Right cardiac atrium (tissue), 5 donors: ENCODE data around the gene WWOX. TPM values are rescaled to one million over a fixed set of nuclear protein-coding genes. Genes with fewer than 3 reads are reported as not detected.
"Not testable (repeated sequence)": the region's sequence is repeated elsewhere in the genome, so short reads cannot be mapped to it uniquely, and the experiment has no call there.

Experiments used
- ATAC-seq, 2 donors: fragments of 200-7000 bp; cut with Tn5 transposase; one replicate each; pipeline versions ENCODE4 v1.8.0 to v1.9.1; 2020; ENCODE audit warnings: moderate library complexity in 2 of 2, mild to moderate bottlenecking in 1 of 2
- DNase-seq, 3 donors: peaks; one replicate each; pipeline ENCODE4 v3.0.0-alpha.2; 2020
- H3K27ac ChIP-seq: one replicate; pipeline ENCODE4 v1.5.1; 2013; ENCODE audit warnings: mild to moderate bottlenecking, low read length, control low read depth, moderate library complexity
- H3K27me3 ChIP-seq: one replicate; pipeline ENCODE4 v1.6.1; 2013; ENCODE audit not compliant: control insufficient read depth, insufficient read depth
- H3K4me1 ChIP-seq: one replicate; pipeline ENCODE4 v1.6.1; 2013; ENCODE audit warnings: low read length; ENCODE audit not compliant: control insufficient read depth, insufficient read depth
- H3K4me3 ChIP-seq: one replicate; pipeline ENCODE4 v1.5.1; 2013; ENCODE audit warnings: low read length, control low read depth
- H3K9me3 ChIP-seq: one replicate; pipeline ENCODE4 v1.6.1; 2013; ENCODE audit warnings: low read length; ENCODE audit not compliant: control insufficient read depth
- whole genome bisulfite sequencing: extraction: QIAGEN DNeasy Blood & Tissue Kit; methylation state at CpG from one replicate; pipeline ENCODE4 v1.1.7; 2013; 5-methylcytosine and 5-hydroxymethylcytosine counted together
- intact Hi-C, 4 donors: fragments of 100-400 bp; cut with DNase I; formaldehyde crosslinking; loops; one replicate each; pipeline versions ENCODE4 v1.11.0 to v1.14.0; 2022 to 2023
- polyA plus RNA-seq: library from polyadenylated mRNA; stranded (reverse); fragments of 200-250 nt; gene quantifications from one replicate; pipeline ENCODE4 v1.2.3, GENCODE V29; 2013
- total RNA-seq, 4 donors: library from RNA; stranded (reverse); fragmentation: NEBNext Ultra II Directional; extraction: Animal tissue kit (Norgen Biotek cat#: 25700); gene quantifications; one replicate each; pipeline ENCODE4 v1.2.1, GENCODE V29; 2021
- donor health status: healthy with polysubstance abuse.
- donor health status: DM: no; HTN: yes; CAD: no.
- donor health status: DM: no; HTN: no; CAD: no.
- donor health status: DM: no; HTN: yes; CAD: no; lungs with severe emphysema.
- donor health status: DM: yes; HTN: yes; CAD: no.

The WWOX gene
- total and polyA plus RNA-seq, 5 donors: 6.0 to 14.9 (median 13.1) TPM

GRCh38 chr16:79245700-79246099, 1146.2 kb downstream of the WWOX start:
- H3K9me3 ChIP-seq, H3K27me3 ChIP-seq, H3K27ac ChIP-seq, intact Hi-C loops, H3K4me1 ChIP-seq, DNase-seq, ATAC-seq, H3K4me3 ChIP-seq: not testable (repeated sequence)
- over 99% methylated on average over 2 of the region's 2 CpGs for WGBS

- ATAC-seq: no peak
- Histone ChIP-seq H3K27me3 (no peaks in the 10 kb centered on the region), H3K4me1 (no peaks in the 10 kb centered on the region), H3K27ac (no peak overlapping the region), H3K4me3 (no peak overlapping the region), H3K9me3 (no peaks in the 10 kb centered on the region)
- DNase-seq: no peak
- intact Hi-C loops: no loop called here
- 80% methylated on average over 5 of the region's 5 CpGs for WGBS
Observed at GRCh38 chr16:79247386-79247785, 1147.9 kb downstream of the WWOX start.

GRCh38 chr16:79248351-79248750, 1148.9 kb downstream of the WWOX start:
- intact Hi-C loops: no loop called here
- no peaks in the 10 kb centered on the region for H3K27me3 ChIP-seq
- ATAC-seq (no peak), DNase-seq (no peak)
- H3K4me1 ChIP-seq: no peaks in the 10 kb centered on the region
- H3K27ac ChIP-seq: no peak overlapping the region
- no peaks in the 10 kb centered on the region for H3K9me3 ChIP-seq
- no peak overlapping the region for H3K4me3 ChIP-seq
- WGBS: 83% methylated on average over 1 of the region's 1 CpG

- 53% methylated on average over 8 of the region's 8 CpGs for WGBS
Observed at GRCh38 chr16:79250502-79251098, 1151.1 kb downstream of the WWOX start.

GRCh38 chr16:79253100-79253631, 1153.7 kb downstream of the WWOX start:
- Histone ChIP-seq H3K4me1 (peaks cover 2% of the 10 kb centered on the region), H3K9me3 (no peaks in the 10 kb centered on the region), H3K27me3 (no peaks in the 10 kb centered on the region), H3K27ac (no peak overlapping the region), H3K4me3 (no peak overlapping the region)
- DNase-seq (no peak), ATAC-seq (peak in 1 of 2 donors; percentile 59)
- intact Hi-C loops: no loop called here
- 60% methylated on average over 9 of the region's 9 CpGs for WGBS

More at GRCh38 chr16:79250502-79251098, 1151.1 kb downstream of the WWOX start:
- Histone ChIP-seq H3K27me3 (no peaks in the 10 kb centered on the region), H3K4me3 (no peak overlapping the region), H3K9me3 (no peaks in the 10 kb centered on the region), H3K4me1 (no peaks in the 10 kb centered on the region), H3K27ac (no peak overlapping the region)
- intact Hi-C loops: no loop called here
- ATAC-seq (no peak), DNase-seq (no peak)

GRCh38 chr16:79257953-79258490, 1158.6 kb downstream of the WWOX start:
- Histone ChIP-seq H3K27ac (no peak overlapping the region), H3K4me3 (no peak overlapping the region), H3K4me1 (peaks cover 2% of the 10 kb centered on the region), H3K27me3 (no peaks in the 10 kb centered on the region), H3K9me3 (no peaks in the 10 kb centered on the region)
- no peak for ATAC-seq
- 55% methylated on average over 10 of the region's 10 CpGs for WGBS
- no peak for DNase-seq
- intact Hi-C loops: no loop called here

GRCh38 chr16:79260890-79261289, 1161.4 kb downstream of the WWOX start:
- DNase-seq, H3K27ac ChIP-seq, H3K9me3 ChIP-seq, H3K4me1 ChIP-seq, H3K27me3 ChIP-seq, H3K4me3 ChIP-seq, ATAC-seq, intact Hi-C loops: not testable (repeated sequence)
- WGBS: 96% methylated on average over 4 of the region's 4 CpGs

- Histone ChIP-seq H3K27ac (no peak overlapping the region), H3K4me1 (peaks cover 2% of the 10 kb centered on the region), H3K4me3 (no peak overlapping the region), H3K9me3 (no peaks in the 10 kb centered on the region), H3K27me3 (no peaks in the 10 kb centered on the region)
- intact Hi-C loops: no loop called here
- peak; percentile 31 to 81 (median 75) for DNase-seq
- 54% methylated on average over 5 of the region's 5 CpGs for WGBS
- peak; percentile 25 to 48 for ATAC-seq
Observed at GRCh38 chr16:79261481-79261940, 1162.1 kb downstream of the WWOX start.

GRCh38 chr16:79261944-79262552, 1162.6 kb downstream of the WWOX start:
- H3K4me1 ChIP-seq: peaks cover 2% of the 10 kb centered on the region
- peak; percentile 38 to 53 for ATAC-seq
- 54% methylated on average over 7 of the region's 7 CpGs for WGBS
- no peaks in the 10 kb centered on the region for H3K27me3 ChIP-seq
- no peaks in the 10 kb centered on the region for H3K9me3 ChIP-seq
- intact Hi-C loops: no loop called here
- no peak overlapping the region for H3K27ac ChIP-seq
- H3K4me3 ChIP-seq: no peak overlapping the region
- DNase-seq: no peak
